ENCODE measurements around the gene CITED2. TPM values are rescaled to one million over a fixed set of nuclear protein-coding genes. Genes with fewer than 3 reads are reported as not detected.

Gene CITED2
- total and polyA plus RNA-seq, 2 experiments from 2014 or later: 26.6 to 76.9 TPM

- Mint-ChIP-seq H3K4me3 (no peak overlapping the region), H3K4me1 (peaks cover 41% of the 10 kb centered on the region), H3K36me3 (ENCODE audit: low read depth) (no peaks in the 10 kb centered on the region), H3K27ac (no peak overlapping the region), H3K9me3 (no peaks in the 10 kb centered on the region; the same call in 2 of the 3 replicates), H3K27me3 (ENCODE audit: insufficient read depth, low read depth, poor library complexity) (peaks cover 3% of the 10 kb centered on the region)
- Histone ChIP-seq H3K4me3 (no peak overlapping the region), H2AFZ (no peak overlapping the region), H3K4me1 (ENCODE audit: insufficient read depth) (peaks cover 17% of the 10 kb centered on the region), H3F3A (replicated peaks; ENCODE audit: low read depth) (no peaks in the 10 kb centered on the region; the same call in 1 of the 2 replicates), H3K27me3 (ENCODE audit: insufficient read depth) (no peaks in the 10 kb centered on the region), H3K36me3 (ENCODE audit: insufficient read depth) (no peaks in the 10 kb centered on the region), H3K27ac (ENCODE audit: low read depth) (no peak overlapping the region), H3K9me2 (ENCODE audit: insufficient read depth) (no peaks in the 10 kb centered on the region), H3K79me2 (replicated peaks; ENCODE audit: insufficient read depth) (no peaks in the 10 kb centered on the region), H4K20me1 (replicated peaks; ENCODE audit: insufficient read depth) (no peaks in the 10 kb centered on the region), H3K4me2 (no peak overlapping the region)
- ATAC-seq (no peak), DNase-seq (ENCODE audit: low spot score) (no peak)
- TF ChIP-seq REST (IDR thresholded peaks at IDR 0.05; ENCODE audit: unreplicated experiment) (no peak), CREB1 (CRISPR knock-in tag; IDR thresholded peaks at IDR 0.05; ENCODE audit: low read depth) (no peak), EZH2 (IDR thresholded peaks at IDR 0.05; ENCODE audit: low read depth, unreplicated experiment) (no peak), STAT1 (IDR thresholded peaks at IDR 0.05; ENCODE audit: unreplicated experiment) (no peak), EZH2phosphoT487 (IDR thresholded peaks at IDR 0.05; ENCODE audit: unreplicated experiment) (no peak), JUNB (IDR thresholded peaks at IDR 0.05; ENCODE audit: unreplicated experiment) (no peak), POLR2AphosphoS5 (IDR thresholded peaks at IDR 0.05; ENCODE audit: low read depth) (no peak), NANOG (IDR thresholded peaks at IDR 0.05; ENCODE audit: borderline replicate concordance) (no peak), ZNF114 (CRISPR knock-in tag; IDR thresholded peaks at IDR 0.05) (no peak), ETS1 (IDR thresholded peaks at IDR 0.05) (no peak), CTCF (conservative IDR thresholded peaks at IDR 0.05; ENCODE audit: low read depth in 2 of 2) (no peak), ZNF331 (CRISPR knock-in tag; IDR thresholded peaks at IDR 0.05; ENCODE audit: low read depth) (no peak), ZNF462 (CRISPR knock-in tag; IDR thresholded peaks at IDR 0.05) (no peak)
Measured at GRCh38 chr6:139364982-139365379, 9.5 kb downstream of the CITED2 start.
